HEK293 (cell line): Measurements from ENCODE around the gene GAPVD1.

ENCODE experiments used
- ATF2 ChIP-seq: fragments of 450-650 bp; formaldehyde crosslinking; IDR thresholded peaks from 2 replicates; pipeline ENCODE4 v1.5.1; 2016; ENCODE audit warnings: missing biosample characterization, missing genetic modification characterization, low read depth
- CTCF ChIP-seq: fragments of 450-650 bp; formaldehyde crosslinking; IDR thresholded peaks from 2 replicates; pipeline ENCODE4 v1.5.1; 2016; ENCODE audit warnings: missing biosample characterization, missing genetic modification characterization
- TCF7L2 ChIP-seq: IDR thresholded peaks from 2 replicates; pipeline ENCODE4 v1.6.1; 2011; ENCODE audit warnings: low read depth, mild to moderate bottlenecking, inconsistent platforms, low read length, moderate library complexity, borderline replicate concordance
- TSHZ1 ChIP-seq: fragments of 450-650 bp; formaldehyde crosslinking; IDR thresholded peaks from 2 replicates; pipeline ENCODE4 v1.5.1; 2016; ENCODE audit warnings: missing biosample characterization, missing genetic modification characterization, borderline replicate concordance
- ZBTB11 ChIP-seq: fragments of 450-650 bp; formaldehyde crosslinking; conservative IDR thresholded peaks from 2 replicates; pipeline ENCODE4 v1.5.1; 2016; ENCODE audit warnings: low read depth, missing biosample characterization, missing genetic modification characterization
- ZBTB17 ChIP-seq: fragments of 450-650 bp; formaldehyde crosslinking; IDR thresholded peaks from 2 replicates; pipeline ENCODE4 v1.5.1; 2016; ENCODE audit warnings: missing biosample characterization, missing genetic modification characterization
- ZBTB8A ChIP-seq: fragments of 450-650 bp; formaldehyde crosslinking; IDR thresholded peaks from 2 replicates; pipeline ENCODE4 v1.5.1; 2016; ENCODE audit warnings: missing biosample characterization, missing genetic modification characterization
- ZNF155 ChIP-seq: fragments of 450-650 bp; formaldehyde crosslinking; IDR thresholded peaks from 2 replicates; pipeline ENCODE4 v1.5.1; 2016; ENCODE audit warnings: missing biosample characterization, missing genetic modification characterization
- ZNF23 ChIP-seq: fragments of 450-650 bp; formaldehyde crosslinking; IDR thresholded peaks from 2 replicates; pipeline ENCODE4 v1.5.1; 2016; ENCODE audit warnings: missing biosample characterization, missing genetic modification characterization, borderline replicate concordance
- ZNF580 ChIP-seq: fragments of 450-650 bp; formaldehyde crosslinking; IDR thresholded peaks from 2 replicates; pipeline ENCODE4 v1.5.1; 2016; ENCODE audit warnings: missing biosample characterization, missing genetic modification characterization
- ZSCAN23 ChIP-seq: fragments of 450-650 bp; formaldehyde crosslinking; IDR thresholded peaks from 2 replicates; pipeline ENCODE4 v1.5.1; 2016; ENCODE audit warnings: missing biosample characterization, missing genetic modification characterization

- TF ChIP-seq TSHZ1 (tag by site-specific recombination), result no peak
- TF ChIP-seq ZSCAN23 (tag by site-specific recombination), result no peak
- no peak for TF ChIP-seq TCF7L2
- TF ChIP-seq ZBTB11 (tag by site-specific recombination), result no peak
- TF ChIP-seq ZNF580 (tag by site-specific recombination), result no peak
- no peak for TF ChIP-seq ZNF23 (tag by site-specific recombination)
- no peak for TF ChIP-seq ZNF155 (tag by site-specific recombination)
- TF ChIP-seq CTCF (tag by site-specific recombination), result no peak
- TF ChIP-seq ZBTB17, result no peak
- TF ChIP-seq ATF2 (tag by site-specific recombination), result no peak
- no peak for TF ChIP-seq ZBTB8A (tag by site-specific recombination)
Measured at GRCh38 chr9:125258160-125258785, 3.4 kb upstream of the GAPVD1 start.
